ES-I3 (cell line): ENCODE results near the gene ROS1.

ENCODE experiments used
- H3K36me3 ChIP-seq: 2 replicates; pipeline ENCODE4 v1.6.1; 2013; ENCODE audit warnings: mild to moderate bottlenecking, low read length, control low read depth, moderate library complexity; ENCODE audit not compliant: insufficient read depth
- H3K4me1 ChIP-seq: 2 replicates; pipeline ENCODE4 v1.6.1; 2013; ENCODE audit warnings: mild to moderate bottlenecking, control low read depth, low read length; ENCODE audit not compliant: insufficient read depth
- H3K9ac ChIP-seq: 2 replicates; pipeline ENCODE4 v1.6.1; 2013; ENCODE audit warnings: low read depth, mild to moderate bottlenecking, low read length, moderate library complexity
- H3K9me3 ChIP-seq: 2 replicates; pipeline ENCODE4 v1.6.1; 2013; ENCODE audit warnings: mild to moderate bottlenecking, low read length, moderate library complexity; ENCODE audit not compliant: control insufficient read depth, insufficient read depth

Gene ROS1

DNA sequence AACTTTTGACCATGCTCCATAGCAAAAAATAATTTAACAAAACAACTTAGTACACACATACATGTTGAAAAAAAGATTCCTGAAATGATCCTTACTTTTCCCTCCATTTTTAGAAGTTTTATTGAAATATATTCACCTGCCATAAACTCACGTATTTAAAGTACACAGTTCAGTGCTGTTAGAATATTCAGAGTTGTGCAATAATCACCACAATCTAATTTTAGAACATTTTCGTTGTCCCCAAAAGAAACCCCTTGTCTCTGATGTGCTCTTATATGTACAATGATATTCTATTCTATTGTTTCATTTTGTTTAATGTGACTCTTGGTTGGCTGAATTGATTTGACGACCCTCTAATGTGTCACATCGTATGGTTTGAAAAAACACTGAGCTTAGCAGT, 15.9 kb downstream of the ROS1 start:
- no peaks in the 10 kb centered on the region for H3K9me3 ChIP-seq
- no peaks in the 10 kb centered on the region for H3K4me1 ChIP-seq
- no peaks in the 10 kb centered on the region for H3K36me3 ChIP-seq
- H3K9ac ChIP-seq: no peak overlapping the region

GRCh38 chr6:117409420-117409819, 16.3 kb downstream of the ROS1 start:
- H3K36me3 ChIP-seq: no peaks in the 10 kb centered on the region
- no peaks in the 10 kb centered on the region for H3K9me3 ChIP-seq
- no peaks in the 10 kb centered on the region for H3K4me1 ChIP-seq
- H3K9ac ChIP-seq: no peak overlapping the region

- Histone ChIP-seq H3K36me3 (no peaks in the 10 kb centered on the region), H3K4me1 (no peaks in the 10 kb centered on the region), H3K9me3 (no peaks in the 10 kb centered on the region), H3K9ac (no peak overlapping the region)
Measured at GRCh38 chr6:117404548-117404947, 21.2 kb downstream of the ROS1 start.

DNA sequence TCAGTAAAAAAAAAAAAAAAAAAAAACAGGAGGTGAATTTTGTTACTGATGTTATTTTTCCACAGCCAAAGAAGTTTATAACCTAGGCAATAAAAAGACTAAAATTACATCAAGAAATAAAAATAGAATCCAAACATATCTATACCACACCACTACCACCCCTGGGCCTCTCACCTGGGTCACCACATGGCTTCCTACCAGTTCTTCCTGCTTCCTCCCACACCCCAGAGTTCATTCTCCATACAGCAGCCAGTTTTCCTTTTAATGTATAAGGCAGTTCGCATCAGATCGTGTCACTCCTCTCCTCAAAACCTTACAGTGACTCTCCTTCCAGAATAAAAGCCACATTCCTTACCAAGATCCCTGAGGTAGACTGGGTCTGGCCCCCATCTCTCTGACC, 23.9 kb downstream of the ROS1 start:
- Histone ChIP-seq H3K4me1 (no peaks in the 10 kb centered on the region), H3K9ac (no peak overlapping the region), H3K36me3 (no peaks in the 10 kb centered on the region), H3K9me3 (no peaks in the 10 kb centered on the region)

GRCh38 chr6:117399924-117400323, 25.8 kb downstream of the ROS1 start:
- no peak overlapping the region for H3K9ac ChIP-seq
- no peaks in the 10 kb centered on the region for H3K9me3 ChIP-seq
- no peaks in the 10 kb centered on the region for H3K4me1 ChIP-seq
- no peaks in the 10 kb centered on the region for H3K36me3 ChIP-seq

DNA sequence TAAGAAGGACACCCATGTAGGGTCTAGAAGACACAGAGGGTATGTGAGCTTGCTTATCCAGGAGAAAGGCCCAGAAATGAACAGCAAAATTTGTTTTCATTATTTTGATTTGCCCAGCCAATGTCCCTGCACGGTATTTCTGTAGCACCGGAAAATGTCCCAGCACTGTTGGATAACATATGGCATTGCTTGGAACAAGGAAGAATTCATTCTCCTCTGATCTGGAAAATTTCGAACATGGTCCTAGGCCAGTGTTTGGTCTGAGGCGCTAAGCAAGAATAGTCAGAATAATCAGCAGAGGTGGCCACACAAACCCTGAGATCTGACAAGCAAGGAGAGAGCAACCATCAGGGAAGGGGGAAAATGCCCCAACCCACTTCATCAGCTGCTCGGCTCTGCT, 26.6 kb downstream of the ROS1 start:
- no peaks in the 10 kb centered on the region for H3K4me1 ChIP-seq
- no peaks in the 10 kb centered on the region for H3K9me3 ChIP-seq
- no peaks in the 10 kb centered on the region for H3K36me3 ChIP-seq
- no peak overlapping the region for H3K9ac ChIP-seq

- Histone ChIP-seq H3K4me1 (no peaks in the 10 kb centered on the region), H3K9me3 (no peaks in the 10 kb centered on the region), H3K9ac (no peak overlapping the region), H3K36me3 (no peaks in the 10 kb centered on the region)
Measured at GRCh38 chr6:117397536-117398227, 28.1 kb downstream of the ROS1 start.

DNA sequence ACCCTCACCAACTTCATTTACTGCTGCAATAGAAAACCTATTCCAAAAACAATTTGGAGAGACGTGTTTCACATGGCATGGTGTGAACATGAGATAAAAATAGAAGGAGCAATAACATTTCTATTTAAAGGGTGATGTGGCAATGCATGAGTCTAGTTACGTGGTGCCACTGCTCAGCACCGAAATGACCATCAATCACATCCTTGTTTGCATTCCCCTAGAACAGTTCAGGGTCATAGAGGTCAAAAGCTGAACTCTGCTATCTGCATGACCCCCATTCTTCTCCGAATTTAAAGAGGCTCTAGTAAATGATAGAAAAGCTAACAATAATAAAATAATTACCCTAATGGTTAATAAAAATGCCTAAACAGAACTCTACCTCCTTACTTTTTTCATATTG, 29.5 kb downstream of the ROS1 start:
- no peak overlapping the region for H3K9ac ChIP-seq
- H3K36me3 ChIP-seq: no peaks in the 10 kb centered on the region
- H3K4me1 ChIP-seq: no peaks in the 10 kb centered on the region
- H3K9me3 ChIP-seq: no peaks in the 10 kb centered on the region

GRCh38 chr6:117395164-117395563, 30.6 kb downstream of the ROS1 start:
- H3K36me3 ChIP-seq: no peaks in the 10 kb centered on the region
- no peaks in the 10 kb centered on the region for H3K4me1 ChIP-seq
- H3K9me3 ChIP-seq: no peaks in the 10 kb centered on the region
- H3K9ac ChIP-seq: no peak overlapping the region

DNA sequence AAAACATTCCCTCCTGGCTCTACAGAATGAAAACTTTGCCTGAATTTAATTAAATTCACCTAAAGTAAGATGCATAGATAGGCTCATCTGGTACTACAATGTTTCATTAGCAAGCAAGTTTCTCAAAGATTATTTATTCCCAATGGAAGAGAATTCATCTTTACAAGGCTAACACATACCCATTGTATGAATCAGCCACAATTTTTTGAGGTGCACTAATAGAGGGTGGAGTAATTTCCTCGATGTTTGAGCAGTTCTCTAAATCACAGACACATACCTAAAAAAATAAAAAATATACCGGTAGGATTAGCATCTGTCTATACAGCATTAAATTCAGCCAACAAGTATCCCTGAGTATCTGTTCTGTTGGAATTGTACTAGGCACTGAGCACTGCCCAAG, 32.7 kb downstream of the ROS1 start:
- Histone ChIP-seq H3K9ac (no peak overlapping the region), H3K4me1 (no peaks in the 10 kb centered on the region), H3K9me3 (no peaks in the 10 kb centered on the region), H3K36me3 (no peaks in the 10 kb centered on the region)

DNA sequence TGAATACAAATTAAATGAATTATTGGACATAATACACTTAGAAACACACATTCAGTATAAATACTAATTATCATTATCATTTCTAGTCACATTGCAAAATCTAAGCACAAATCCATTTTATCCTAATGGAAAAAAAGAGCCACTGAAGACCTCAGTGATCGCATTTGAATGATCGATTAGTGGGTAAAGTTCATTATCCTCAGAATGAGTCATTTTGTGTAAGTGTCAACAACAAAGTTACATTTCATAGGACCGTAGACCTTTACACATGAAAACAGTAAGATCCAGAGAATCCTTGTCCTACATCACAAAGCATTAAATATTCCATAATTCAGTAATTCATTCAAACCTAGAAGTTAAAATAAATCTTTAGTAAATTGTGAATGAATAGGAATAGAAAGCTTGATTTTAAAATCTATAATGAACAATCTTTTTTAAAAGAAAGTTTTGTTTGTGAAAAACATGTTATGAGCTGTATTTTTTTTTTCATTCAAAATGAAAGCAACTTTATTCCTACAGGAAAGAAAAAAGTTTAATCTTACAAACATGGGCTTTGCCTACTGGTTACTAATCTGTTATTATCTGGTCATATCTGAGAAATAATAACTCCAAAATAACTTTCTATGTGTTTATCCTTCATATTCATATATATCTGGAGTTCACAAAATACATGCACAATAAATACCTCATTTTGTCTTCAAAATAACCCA, 33.7 kb downstream of the ROS1 start:
- Histone ChIP-seq H3K9me3 (no peaks in the 10 kb centered on the region), H3K36me3 (no peaks in the 10 kb centered on the region), H3K9ac (no peak overlapping the region), H3K4me1 (no peaks in the 10 kb centered on the region)

- H3K9me3 ChIP-seq: no peaks in the 10 kb centered on the region
Measured at GRCh38 chr6:117389227-117390057, 36.3 kb downstream of the ROS1 start.

GRCh38 chr6:117387454-117387974, 38.2 kb downstream of the ROS1 start:
- Histone ChIP-seq H3K36me3 (no peaks in the 10 kb centered on the region), H3K9me3 (no peaks in the 10 kb centered on the region), H3K9ac (no peak overlapping the region), H3K4me1 (no peaks in the 10 kb centered on the region)

More at GRCh38 chr6:117389227-117390057, 36.3 kb downstream of the ROS1 start:
- H3K9ac ChIP-seq: no peak overlapping the region
- no peaks in the 10 kb centered on the region for H3K4me1 ChIP-seq
- H3K36me3 ChIP-seq: no peaks in the 10 kb centered on the region

DNA sequence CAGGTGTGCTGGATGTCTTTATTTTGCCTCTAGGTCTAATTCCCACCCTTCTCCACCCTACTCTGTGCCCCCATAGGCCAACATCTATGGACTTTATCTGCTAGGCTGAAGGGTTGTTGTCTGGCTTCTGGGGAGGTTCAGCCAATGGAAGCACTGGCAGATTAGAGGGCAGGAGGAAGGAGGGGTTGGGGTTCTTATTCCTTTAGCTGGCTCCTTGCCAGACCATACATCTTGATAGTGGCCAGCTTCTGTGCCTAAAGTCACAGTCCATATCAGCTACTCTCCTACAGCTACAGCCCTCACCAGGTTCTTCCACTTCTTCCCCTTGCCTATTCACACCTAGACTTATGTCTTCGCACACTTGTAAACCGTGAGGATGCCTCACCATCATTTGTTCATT, 41.1 kb downstream of the ROS1 start:
- no peaks in the 10 kb centered on the region for H3K9me3 ChIP-seq
- no peaks in the 10 kb centered on the region for H3K36me3 ChIP-seq
- no peaks in the 10 kb centered on the region for H3K4me1 ChIP-seq
- no peak overlapping the region for H3K9ac ChIP-seq
